K562 (cell line): Measurements from ENCODE around the gene VAT1L. TPM values are rescaled to one million over a fixed set of nuclear protein-coding genes. Genes with fewer than 3 reads are reported as not detected.

Source experiments
- ATAC-seq: fragments of 200-7000 bp; cut with Tn5 transposase; 3 replicates; pipeline ENCODE4 v1.9.1; 2020; ENCODE audit warnings: moderate library complexity
- BruUV-seq: library from RNA; stranded (reverse); fragments of 400-500 nt; replicated peaks from 2 replicates; lab custom pipeline; 2021; lab: Mats Ljungman, UMichigan
- CTCF ChIA-PET: fragments of 300-600 bp; formaldehyde crosslinking; extraction: SDS; loops from one replicate; lab custom pipeline; 2021; ENCODE audit warnings: low intra/inter-chr PET ratio; lab: Yijun Ruan, JAX
- POLR2A ChIA-PET: fragments of 300-600, 350-650 bp; sonication (Branson Sonifier 250); formaldehyde crosslinking; extraction: SDS; loops from one replicate; lab custom pipeline; 2021; ENCODE audit warnings: antibody characterized with exemption, inconsistent platforms; lab: Yijun Ruan, JAX
- DNase-seq, 4 experiments: peaks; one replicate each; pipeline versions ENCODE4 v3.0.0 to v3.0.0-alpha.2; 2011 to 2018; ENCODE audit warnings: low spot score in 3 of 4, mixed read lengths in 3 of 4; ENCODE audit errors: extremely low read depth in 1 of 4
- FAIRE-seq: peaks from 2 replicates; lab custom pipeline; 2011; peaks lifted over from hg19 to GRCh38; lab: Jason Lieb, UNC
- H2AFZ ChIP-seq: 2 replicates; pipeline ENCODE4 v1.6.0; 2011; ENCODE audit warnings: low read depth, low read length, control low read depth, inconsistent platforms
- H3K27ac ChIP-seq: fragments of 200-600 bp; 3 replicates; pipeline ENCODE4 v1.8.0; 2011; ENCODE audit warnings: low read depth, mild to moderate bottlenecking, control low read depth, inconsistent platforms, low read length, moderate library complexity, mixed read lengths; ENCODE audit errors: extremely low read depth
- H3K27me3 ChIP-seq, 2 experiments: fragments of 300-600 bp in 1 of 2; 2 replicates in 1 of 2; 3 replicates in 1 of 2; pipeline versions ENCODE4 v1.6.0 to v1.8.0; 2011; ENCODE audit warnings: inconsistent platforms in 2 of 2, low read length in 2 of 2, mild to moderate bottlenecking in 1 of 2, mixed read lengths in 1 of 2, moderate library complexity in 1 of 2; ENCODE audit not compliant: control insufficient read depth in 2 of 2, insufficient read depth in 2 of 2
- H3K36me3 ChIP-seq: fragments of 300-600 bp; 3 replicates; pipeline ENCODE4 v1.8.0; 2011; ENCODE audit warnings: mild to moderate bottlenecking, low read length, inconsistent platforms; ENCODE audit not compliant: control insufficient read depth, insufficient read depth
- H3K4me1 ChIP-seq, 2 experiments: fragments of 200-600 bp in 1 of 2; replicated peaks in 1 of 2; 2 replicates in 1 of 2; 3 replicates in 1 of 2; pipeline versions ENCODE4 v1.5.1 to v1.8.0; 2011; ENCODE audit warnings: inconsistent platforms in 2 of 2, low read length in 2 of 2, mild to moderate bottlenecking in 1 of 2, mixed read lengths in 1 of 2, moderate library complexity in 1 of 2; ENCODE audit not compliant: control insufficient read depth in 2 of 2, insufficient read depth in 2 of 2
- H3K4me2 ChIP-seq: 2 replicates; pipeline ENCODE4 v1.6.1; 2011; ENCODE audit warnings: low read length, control low read depth, inconsistent platforms, mixed read lengths; ENCODE audit not compliant: insufficient read depth
- H3K4me3 ChIP-seq: fragments of 200-600 bp; sonication (generic), shearing (Covaris generic); 2 replicates; pipeline ENCODE4 v1.5.1; 2016; ENCODE audit warnings: control low read depth, inconsistent platforms
- H3K79me2 ChIP-seq: fragments of 200-600 bp; 3 replicates; pipeline ENCODE4 v1.8.0; 2011; ENCODE audit warnings: low read length, inconsistent platforms; ENCODE audit not compliant: control insufficient read depth, insufficient read depth
- H3K9ac ChIP-seq, 2 experiments: 2 replicates each; pipeline versions ENCODE4 v1.6.0 to v1.6.1; 2011; ENCODE audit warnings: low read depth in 2 of 2, low read length in 2 of 2, control low read depth in 1 of 2, inconsistent platforms in 1 of 2, mild to moderate bottlenecking in 1 of 2, mixed read lengths in 1 of 2; ENCODE audit not compliant: insufficient read depth in 1 of 2
- H3K9me1 ChIP-seq: one replicate; pipeline ENCODE4 v1.6.0; 2011; ENCODE audit warnings: inconsistent platforms, mild to moderate bottlenecking, low read length, moderate library complexity; ENCODE audit not compliant: control insufficient read depth, insufficient read depth
- H3K9me3 ChIP-seq: replicated peaks from 2 replicates; pipeline ENCODE4 v1.5.1; 2011; ENCODE audit warnings: low read depth, low read length, inconsistent platforms; ENCODE audit not compliant: control insufficient read depth, insufficient read depth
- H4K20me1 ChIP-seq: replicated peaks from 2 replicates; pipeline ENCODE4 v1.6.1; 2011; ENCODE audit warnings: low read length, inconsistent platforms, mixed read lengths; ENCODE audit not compliant: control insufficient read depth, insufficient read depth
- CREM ChIP-seq: IDR thresholded peaks from 2 replicates; pipeline ENCODE4 v1.6.1; 2014; ENCODE audit warnings: antibody characterized with exemption, low read depth
- HNRNPK ChIP-seq: fragments of 200-400 bp; formaldehyde crosslinking; IDR thresholded peaks from one replicate; pipeline ENCODE4 v1.6.1; 2018; ENCODE audit warnings: mild to moderate bottlenecking, low read depth, low read length; ENCODE audit not compliant: poor library complexity, severe bottlenecking
- PRPF4 ChIP-seq: fragments of 200-400 bp; formaldehyde crosslinking; IDR thresholded peaks from one replicate; pipeline ENCODE4 v1.6.1; 2017; ENCODE audit warnings: low read length, low read depth, mild to moderate bottlenecking; ENCODE audit not compliant: insufficient read depth, poor library complexity, severe bottlenecking
- SRSF3 ChIP-seq: fragments of 200-400 bp; formaldehyde crosslinking; IDR thresholded peaks from 2 replicates; pipeline ENCODE4 v1.6.1; 2016; ENCODE audit warnings: mild to moderate bottlenecking, low read length, moderate library complexity; ENCODE audit not compliant: insufficient read depth
- TAF9B ChIP-seq: fragments of 450-650 bp; IDR thresholded peaks from 2 replicates; pipeline ENCODE4 v1.6.1; 2018; ENCODE audit warnings: mild to moderate bottlenecking; ENCODE audit not compliant: partially characterized antibody
- WGBS: fragments of 100-300 bp; shearing (Covaris generic); methylation state at CpG from one replicate; pipeline ENCODE4 v1.1.6; 2016; ENCODE audit warnings: low coverage, mixed read lengths; ENCODE audit not compliant: insufficient coverage; ENCODE audit errors: missing lambda C conversion rate; 5-methylcytosine and 5-hydroxymethylcytosine counted together
- in situ Hi-C: fragments of 300-500 bp; cut with MboI; formaldehyde crosslinking; loops from 4 replicates; pipeline ENCODE4 v1.15.0; 2018; ENCODE audit warnings: inconsistent platforms, mixed read lengths
- intact Hi-C: fragments of 100-400 bp; cut with micrococcal nuclease; formaldehyde crosslinking; loops from 2 replicates; pipeline ENCODE4 v1.14.2; 2022
- polyA plus RNA-seq, 8 experiments: library from polyadenylated mRNA; depleted of rRNA in 4 of 8; stranded (reverse) in 5 of 8; unstranded in 3 of 8; fragments of >200 nt; fragmentation: Nextera tagmentation in 2 of 8; fragmentation: Illumina TruSeq in 1 of 8; extraction: Ambion mirVana in 2 of 8; extraction: Trizol in 1 of 8; gene quantifications; 2 replicates each; pipeline versions ENCODE4 v1.2.1 to v1.2.3, GENCODE V29; 2011 to 2014; ENCODE audit warnings: inconsistent platforms in 1 of 8, missing spikeins in 1 of 8
- total RNA-seq, 7 experiments: library from RNA; depleted of rRNA in 6 of 7; stranded (reverse); fragments of >200 nt in 6 of 7; fragmentation: Illumina TruSeq in 2 of 7; extraction: Trizol in 2 of 7; gene quantifications; 2 replicates each; pipeline versions ENCODE4 v1.2.1 to v1.2.3, GENCODE V29; 2011 to 2021; ENCODE audit warnings: low replicate concordance in 1 of 7

The VAT1L gene
- total and polyA plus RNA-seq, 9 of the 15 experiments (the other 6 are each of a cell fraction or from before 2014, with no cell fraction given): 0.01 TPM; not detected in 8

DNA sequence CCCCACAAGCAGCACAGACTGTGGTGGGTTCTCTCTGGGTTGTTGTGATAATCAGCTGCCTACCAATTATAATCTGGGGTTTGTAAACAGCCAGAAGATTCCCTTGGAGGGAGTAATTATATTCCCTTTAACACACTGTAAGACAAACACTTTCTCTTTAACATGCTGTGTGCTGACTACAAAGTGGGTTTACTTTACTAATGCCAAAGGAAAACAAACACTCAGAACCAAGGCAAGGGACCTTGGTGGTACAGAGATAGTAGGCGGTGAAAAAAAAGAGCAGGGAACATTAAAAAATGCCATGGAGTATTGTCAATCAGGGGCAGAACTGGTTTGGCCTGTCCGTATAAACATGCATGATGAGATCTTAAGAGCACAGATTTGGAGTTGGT is 3.0 kb upstream of the VAT1L start:
- Histone ChIP-seq H3K27me3 (peaks cover 17 to 25% of the 10 kb centered on the region in 2 experiments; a peak in 3 of 5 replicates), H3K4me2 (no peak overlapping the region), H4K20me1 (peaks cover 3% of the 10 kb centered on the region; the same call in 1 of the 2 replicates), H3K4me3 (no peak overlapping the region), H3K36me3 (no peaks in the 10 kb centered on the region), H3K79me2 (no peaks in the 10 kb centered on the region), H3K27ac (no peak overlapping the region), H2AFZ (no peak overlapping the region), H3K9me3 (no peaks in the 10 kb centered on the region), H3K4me1 (peaks cover 0 to 8% of the 10 kb centered on the region in 2 experiments; a peak in 1 of 5 replicates), H3K9ac (no peak overlapping the region), H3K9me1 (no peaks in the 10 kb centered on the region)
- DNase-seq (no peak), ATAC-seq (no peak), FAIRE-seq (no peak)
- ChIA-PET POLR2A (no interaction called here), CTCF (no interaction called here)
- TF ChIP-seq TAF9B (no peak), PRPF4 (no peak), SRSF3 (no peak), CREM (no peak), HNRNPK (no peak)
- in situ Hi-C loops: no loop called here
- intact Hi-C loops: no loop called here
- BruUV-seq: no TSS peak
- 0% methylated on average over 2 of the region's 2 CpGs for WGBS
